NCI-H2171 (cell line): ENCODE results near the gene L3MBTL1.
A peak's percentile ranks its signal among the peaks of the same experiment; 100 is the strongest.

Source experiments
- DNase-seq: peaks from one replicate; lab custom pipeline; 2025; lab: John Stamatoyannopoulos, UW

The L3MBTL1 gene

DNA sequence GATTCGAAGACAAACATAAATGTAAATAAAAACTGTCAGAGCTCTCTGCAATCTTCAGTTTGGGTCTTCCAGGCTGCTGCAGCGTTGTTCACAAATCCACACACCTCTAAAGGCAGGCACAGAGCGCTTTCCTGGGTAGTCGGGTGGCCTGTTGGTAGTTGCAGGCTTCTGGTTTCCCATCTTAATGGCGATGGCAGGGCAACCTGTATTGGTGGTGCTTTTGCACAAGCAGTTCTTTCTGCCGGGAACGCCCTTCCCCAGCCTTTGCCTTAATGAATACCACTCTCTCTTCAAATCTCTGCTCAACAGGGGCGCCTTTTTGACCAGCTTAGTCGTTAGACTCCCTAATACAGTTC, 82.5 kb downstream of the L3MBTL1 start:
- no peak for DNase-seq

DNA sequence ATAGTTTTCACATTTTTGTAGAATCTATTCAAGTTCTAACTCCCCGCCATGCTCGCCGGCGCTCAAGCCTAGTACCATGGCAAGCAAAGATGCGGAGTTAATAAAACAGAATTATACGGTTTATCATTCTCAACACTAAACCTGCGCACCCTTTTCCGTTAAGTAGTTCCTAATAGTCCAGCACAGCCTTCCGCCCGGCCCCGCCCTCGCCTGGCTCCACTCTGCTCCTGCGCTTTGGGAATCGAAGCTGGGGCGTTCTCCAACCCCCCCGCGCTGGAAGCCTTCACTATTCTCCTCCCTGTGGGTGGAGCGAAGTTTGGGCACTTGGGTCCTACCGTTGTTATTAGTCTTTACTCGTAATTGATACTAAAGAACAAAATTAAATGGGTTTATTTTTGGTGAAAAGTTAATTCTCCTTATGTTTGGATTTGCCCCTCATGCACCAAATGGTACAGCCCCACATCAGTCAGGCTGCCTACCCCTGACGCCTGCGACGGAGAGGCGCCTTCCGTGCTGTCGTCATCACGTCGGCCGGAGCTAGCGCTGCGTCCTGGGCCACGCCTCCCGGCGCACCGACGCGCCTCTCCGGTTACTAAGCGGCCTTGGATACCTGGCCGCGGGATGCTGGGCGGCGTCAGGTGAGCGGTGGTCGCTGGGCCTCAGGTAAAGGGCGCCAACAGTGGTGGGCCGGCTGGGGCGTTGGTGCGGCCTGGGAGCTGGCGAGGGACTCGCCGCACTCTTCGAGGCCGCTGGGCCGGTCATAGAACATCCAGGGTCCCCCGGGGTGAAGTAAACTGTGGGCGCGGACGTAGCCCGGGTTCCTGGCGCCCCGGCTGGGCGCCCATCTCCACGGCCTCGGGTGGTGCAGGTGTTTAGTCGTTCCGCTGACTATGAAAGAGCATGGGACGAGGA, 83.2 kb downstream of the L3MBTL1 start, which contains the start of gene IFT52:
Gene IFT52, plus strand, starts transcription at position 546 of the 912 bp plus-strand sequence. CDS start 3,762 bp downstream, outside the sequence.
- DNase-seq = peak; percentile 93
